Activated CD4-positive, alpha-beta T cell treated with anti-CD3 and anti-CD28 coated beads, Interleukin-2, amount 10 ng/mL, durations not matched to agents 24 days and 14 days (primary cell): ENCODE results near the gene MRPL58. TPM values are rescaled to one million over a fixed set of nuclear protein-coding genes. Genes with fewer than 3 reads are reported as not detected.

Source experiments
- total RNA-seq: library from RNA; stranded (reverse); gene quantifications from 2 replicates; pipeline ENCODE4 v1.2.3, GENCODE V29; 2022

MRPL58 gene
- total RNA-seq, 1 donor from 2014 or later: 73.3 TPM

Other genes with a start within 250 kb of the MRPL58 start
- gene NAT9, start 236.3 kb upstream of the MRPL58 start, total RNA-seq: 62.7 and 67.6 TPM in 2 replicates
- gene GRIN2C, start 152.8 kb upstream of the MRPL58 start, total RNA-seq: 0.05 and 0.19 TPM in 2 replicates
- 18.8 and 20.5 TPM in 2 replicates for gene FDXR, start 139.7 kb upstream of the MRPL58 start, total RNA-seq
- not detected in 2 replicates for gene FADS6, start 119.0 kb upstream of the MRPL58 start, total RNA-seq
- not detected in 2 replicates for gene USH1G, start 89.4 kb upstream of the MRPL58 start, total RNA-seq
- not detected in 2 replicates for gene OTOP2, start 88.4 kb upstream of the MRPL58 start, total RNA-seq
- gene OTOP3, start 76.8 kb upstream of the MRPL58 start, total RNA-seq: not detected in 2 replicates
- 0.17 TPM in 1 of 2 replicates, not detected in the other for gene HID1, start 39.9 kb upstream of the MRPL58 start, total RNA-seq
- gene CDR2L, start 25.0 kb upstream of the MRPL58 start, total RNA-seq: 1.4 and 1.8 TPM in 2 replicates
- gene ATP5PD, start 34.3 kb downstream of the MRPL58 start, total RNA-seq: 158 and 161 TPM in 2 replicates
- 18.7 and 19.0 TPM in 2 replicates for gene KCTD2, start 34.6 kb downstream of the MRPL58 start, total RNA-seq
- gene SLC16A5, start 75.3 kb downstream of the MRPL58 start, total RNA-seq: 6.8 and 7.2 TPM in 2 replicates
- gene ARMC7, start 97.3 kb downstream of the MRPL58 start, total RNA-seq: 11.2 and 12.0 TPM in 2 replicates
- gene NT5C, start 119.1 kb downstream of the MRPL58 start, total RNA-seq: 76.5 and 84.7 TPM in 2 replicates
- 271 and 292 TPM in 2 replicates for gene JPT1, start 141.8 kb downstream of the MRPL58 start, total RNA-seq
- gene SUMO2, start 170.3 kb downstream of the MRPL58 start, total RNA-seq: 658 and 659 TPM in 2 replicates
- 125 and 136 TPM in 2 replicates for gene NUP85, start 193.0 kb downstream of the MRPL58 start, total RNA-seq
- 84.2 and 86.9 TPM in 2 replicates for gene GGA3, start 248.9 kb downstream of the MRPL58 start, total RNA-seq
- 121 and 127 TPM in 2 replicates for gene MRPS7, start 249.2 kb downstream of the MRPL58 start, total RNA-seq